ENCODE results near the gene DUSP12. TPM values are rescaled to one million over a fixed set of nuclear protein-coding genes. Genes with fewer than 3 reads are reported as not detected.

DUSP12 gene
- polyA plus RNA-seq = 17.8 and 27.0 TPM in 2 replicates

GRCh38 chr1:161749509-161750407, at the start of gene DUSP12:
TSS of gene DUSP12 (plus strand) at chr1:161749786. CDS start at chr1:161749802, 16 bp downstream.

GRCh38 chr1:161706482-161707347, 42.9 kb upstream of the DUSP12 start, which contains the start of gene FCRLA:
TSS of gene FCRLA (plus strand) at chr1:161707229. CDS start at chr1:161707265, 36 bp downstream.

GRCh38 chr1:161720956-161721737, 28.4 kb upstream of the DUSP12 start, which contains the start of gene FCRLB:
TSS of gene FCRLB (plus strand) at chr1:161721544. CDS start at chr1:161722673, 1,129 bp downstream.

GRCh38 chr1:161766102-161766981, 16.8 kb downstream of the DUSP12 start, which contains the start of gene ATF6:
TSS of gene ATF6 (plus strand) at chr1:161766320. CDS start at chr1:161766361, 41 bp downstream.

Other genes starting within 250 kb of the DUSP12 start
- gene FCGR2A, start 244.3 kb upstream of the DUSP12 start, polyA plus RNA-seq = 1.0 TPM in 1 of 2 replicates, not detected in the other
- 0.62 and 0.66 TPM in 2 replicates for gene HSPA6, start 225.2 kb upstream of the DUSP12 start, polyA plus RNA-seq
- gene FCGR3A, start 200.0 kb upstream of the DUSP12 start, polyA plus RNA-seq = 0.73 and 1.3 TPM in 2 replicates
- gene FCGR3B, start 118.6 kb upstream of the DUSP12 start, polyA plus RNA-seq = not detected in 2 replicates
- gene FCGR2B, start 86.6 kb upstream of the DUSP12 start, polyA plus RNA-seq = not detected in 2 replicates
- not detected in 2 replicates for gene FCRLA, start 42.6 kb upstream of the DUSP12 start, polyA plus RNA-seq
- 1.2 and 6.0 TPM in 2 replicates for gene FCRLB, start 28.2 kb upstream of the DUSP12 start, polyA plus RNA-seq
- 27.2 and 27.8 TPM in 2 replicates for gene ATF6, start 16.5 kb downstream of the DUSP12 start, polyA plus RNA-seq

Data from Purkinje cell (primary cell).